ENCODE data around the gene DLGAP3. TPM values are rescaled to one million over a fixed set of nuclear protein-coding genes. Genes with fewer than 3 reads are reported as not detected.

The DLGAP3 gene
- total and polyA plus RNA-seq, 9 donors: 0.05 to 0.62 (median 0.18) TPM

- H3K4me1 ChIP-seq (ENCODE audit: insufficient read depth): no peaks in the 10 kb centered on the region
- TF ChIP-seq POLR2A (IDR thresholded peaks at IDR 0.05) (no peak), CTCF (IDR thresholded peaks at IDR 0.05) (no peak), EP300 (IDR thresholded peaks at IDR 0.05) (no peak)
- H3K9me3 ChIP-seq: no peaks in the 10 kb centered on the region
- no peak for DNase-seq
- intact Hi-C loops (cut with DNase I): loop anchor here in 2 of 4 donors (5.0 kb wide), 2 partner anchors 58 to 63 kb away; partner anchors contain the start of gene GJA4 (in 1 of the 2)
- no peak overlapping the region for H3K4me3 ChIP-seq
- WGBS, 3 donors: 72 to 80% (median 79%) methylated on average over 6 of the region's 6 CpGs
- H3K27me3 ChIP-seq: no peaks in the 10 kb centered on the region
- no peak overlapping the region for H3K27ac ChIP-seq
- no peaks in the 10 kb centered on the region for H3K36me3 ChIP-seq
Observed at GRCh38 chr1:34850382-34850781, 79.1 kb downstream of the DLGAP3 start.

- H3K36me3 ChIP-seq: no peaks in the 10 kb centered on the region
- TF ChIP-seq POLR2A (IDR thresholded peaks at IDR 0.05) (no peak), EP300 (IDR thresholded peaks at IDR 0.05) (no peak), CTCF (IDR thresholded peaks at IDR 0.05) (no peak)
- 70 to 83% (median 73%) methylated on average over 7 of the region's 7 CpGs for WGBS, 3 donors
- H3K4me3 ChIP-seq: no peak overlapping the region
- intact Hi-C loops (cut with DNase I): no loop called here
- no peaks in the 10 kb centered on the region for H3K9me3 ChIP-seq
- no peaks in the 10 kb centered on the region for H3K27me3 ChIP-seq
- DNase-seq: no peak
- H3K27ac ChIP-seq: no peak overlapping the region
- no peaks in the 10 kb centered on the region for H3K4me1 ChIP-seq (ENCODE audit: insufficient read depth)
Observed at GRCh38 chr1:34847094-34847493, 82.4 kb downstream of the DLGAP3 start.

- Histone ChIP-seq H3K4me1 (ENCODE audit: insufficient read depth) (no peaks in the 10 kb centered on the region), H3K27me3 (no peaks in the 10 kb centered on the region), H3K36me3 (no peaks in the 10 kb centered on the region), H3K27ac (no peak overlapping the region), H3K9me3 (no peaks in the 10 kb centered on the region), H3K4me3 (no peak overlapping the region)
- intact Hi-C loops (cut with DNase I): no loop called here
- DNase-seq: no peak
- WGBS, 3 donors: 79 to 88% (median 83%) methylated on average over 2 of the region's 2 CpGs
- TF ChIP-seq CTCF (IDR thresholded peaks at IDR 0.05) (no peak), POLR2A (IDR thresholded peaks at IDR 0.05) (no peak), EP300 (IDR thresholded peaks at IDR 0.05) (no peak)
Observed at GRCh38 chr1:34846265-34846664, 83.2 kb downstream of the DLGAP3 start.

- H3K27ac ChIP-seq: no peak overlapping the region
- no peak for DNase-seq
- no peaks in the 10 kb centered on the region for H3K27me3 ChIP-seq
- H3K36me3 ChIP-seq: no peaks in the 10 kb centered on the region
- no peaks in the 10 kb centered on the region for H3K4me1 ChIP-seq (ENCODE audit: insufficient read depth)
- WGBS, 3 donors: 82 to 87% (median 84%) methylated on average over 16 of the region's 16 CpGs
- TF ChIP-seq EP300 (IDR thresholded peaks at IDR 0.05): no peak
- H3K9me3 ChIP-seq: no peaks in the 10 kb centered on the region
- intact Hi-C loops (cut with DNase I): no loop called here
- H3K4me3 ChIP-seq: no peak overlapping the region
Observed at GRCh38 chr1:34845131-34845901, 84.1 kb downstream of the DLGAP3 start.

GRCh38 chr1:34844252-34844634, 85.2 kb downstream of the DLGAP3 start:
- H3K36me3 ChIP-seq: no peaks in the 10 kb centered on the region
- no peaks in the 10 kb centered on the region for H3K27me3 ChIP-seq
- DNase-seq: no peak
- no peak for TF ChIP-seq POLR2A (IDR thresholded peaks at IDR 0.05)
- TF ChIP-seq EP300 (IDR thresholded peaks at IDR 0.05): no peak
- no peak for TF ChIP-seq CTCF (IDR thresholded peaks at IDR 0.05)
- H3K4me1 ChIP-seq (ENCODE audit: insufficient read depth): no peaks in the 10 kb centered on the region
- intact Hi-C loops (cut with DNase I): no loop called here
- H3K27ac ChIP-seq: no peak overlapping the region
- 59 to 77% (median 69%) methylated on average over 4 of the region's 4 CpGs for WGBS, 3 donors
- no peak overlapping the region for H3K4me3 ChIP-seq
- H3K9me3 ChIP-seq: no peaks in the 10 kb centered on the region

Data from ovary (tissue), 9 donors.